Loucy (cell line): ENCODE measurements around the gene PRMT9.
A peak's percentile ranks its signal among the peaks of the same experiment; 100 is the strongest.

Experiments used
- H2AFZ ChIP-seq: fragments of 200-600 bp; sonication (generic); 2 replicates; pipeline ENCODE4 v1.6.0; 2016; ENCODE audit warnings: antibody characterized with exemption, mild to moderate bottlenecking, low read length, moderate library complexity
- H3F3A ChIP-seq: fragments of 200-600 bp; 2 replicates; pipeline ENCODE4 v1.6.0; 2016; ENCODE audit warnings: antibody characterized with exemption, low read depth, mild to moderate bottlenecking
- H3K27me3 ChIP-seq: fragments of 200-600 bp; sonication (generic); 2 replicates; pipeline ENCODE4 v1.6.1; 2014; ENCODE audit warnings: low read length, mild to moderate bottlenecking; ENCODE audit not compliant: insufficient read depth, poor library complexity, severe bottlenecking
- H3K36me3 ChIP-seq: fragments of 200-600 bp; sonication (generic); 2 replicates; pipeline ENCODE4 v1.6.1; 2016; ENCODE audit warnings: low read length; ENCODE audit not compliant: insufficient read depth
- H3K4me1 ChIP-seq: fragments of 200-600 bp; sonication (generic); 2 replicates; pipeline ENCODE4 v1.5.1; 2014; ENCODE audit warnings: low read length, mild to moderate bottlenecking; ENCODE audit not compliant: insufficient read depth, poor library complexity, severe bottlenecking
- H3K4me2 ChIP-seq: fragments of 200-600 bp; sonication (generic); 2 replicates; pipeline ENCODE4 v1.6.0; 2014; ENCODE audit warnings: antibody characterized with exemption, low read length, low read depth, mild to moderate bottlenecking; ENCODE audit not compliant: poor library complexity, severe bottlenecking
- H3K4me3 ChIP-seq: fragments of 200-600 bp; sonication (generic); 2 replicates; pipeline ENCODE4 v1.5.1; 2014; ENCODE audit warnings: low read length, mild to moderate bottlenecking, mixed read lengths; ENCODE audit not compliant: poor library complexity, severe bottlenecking
- H3K79me2 ChIP-seq: fragments of 200-600 bp; sonication (generic); 2 replicates; pipeline ENCODE4 v1.6.1; 2014; ENCODE audit warnings: low read length; ENCODE audit not compliant: insufficient read depth
- H3K9ac ChIP-seq: fragments of 200-600 bp; sonication (generic); 2 replicates; pipeline ENCODE4 v1.6.0; 2014; ENCODE audit warnings: mild to moderate bottlenecking, low read depth, low read length, moderate library complexity; ENCODE audit not compliant: poor library complexity, severe bottlenecking
- H3K9me2 ChIP-seq: fragments of 200-600 bp; sonication (generic); replicated peaks from 2 replicates; pipeline ENCODE4 v1.6.1; 2016; ENCODE audit warnings: low read depth, low read length, mixed read lengths
- H3K9me3 ChIP-seq: fragments of 200-600 bp; sonication (generic); 2 replicates; pipeline ENCODE4 v1.6.1; 2014; ENCODE audit warnings: mild to moderate bottlenecking, antibody characterized with exemption, low read length, low read depth; ENCODE audit not compliant: insufficient read depth
- H4K20me1 ChIP-seq: fragments of 200-600 bp; sonication (generic); 2 replicates; pipeline ENCODE4 v1.6.0; 2014; ENCODE audit warnings: antibody characterized with exemption, low read length, mild to moderate bottlenecking; ENCODE audit not compliant: insufficient read depth, poor library complexity, severe bottlenecking
- EZH2phosphoT487 ChIP-seq: fragments of 200-600 bp; IDR thresholded peaks from 2 replicates; pipeline ENCODE4 v1.6.1; 2018; ENCODE audit warnings: antibody characterized with exemption, mild to moderate bottlenecking, moderate library complexity, borderline replicate concordance
- TF ChIP-seq, protein P1 (sequence below): fragments of 200-600 bp; sonication (generic); conservative IDR thresholded peaks from 2 replicates; pipeline ENCODE4 v1.5.1; 2014; ENCODE audit warnings: mild to moderate bottlenecking, antibody characterized with exemption, low read length

The PRMT9 gene

DNA sequence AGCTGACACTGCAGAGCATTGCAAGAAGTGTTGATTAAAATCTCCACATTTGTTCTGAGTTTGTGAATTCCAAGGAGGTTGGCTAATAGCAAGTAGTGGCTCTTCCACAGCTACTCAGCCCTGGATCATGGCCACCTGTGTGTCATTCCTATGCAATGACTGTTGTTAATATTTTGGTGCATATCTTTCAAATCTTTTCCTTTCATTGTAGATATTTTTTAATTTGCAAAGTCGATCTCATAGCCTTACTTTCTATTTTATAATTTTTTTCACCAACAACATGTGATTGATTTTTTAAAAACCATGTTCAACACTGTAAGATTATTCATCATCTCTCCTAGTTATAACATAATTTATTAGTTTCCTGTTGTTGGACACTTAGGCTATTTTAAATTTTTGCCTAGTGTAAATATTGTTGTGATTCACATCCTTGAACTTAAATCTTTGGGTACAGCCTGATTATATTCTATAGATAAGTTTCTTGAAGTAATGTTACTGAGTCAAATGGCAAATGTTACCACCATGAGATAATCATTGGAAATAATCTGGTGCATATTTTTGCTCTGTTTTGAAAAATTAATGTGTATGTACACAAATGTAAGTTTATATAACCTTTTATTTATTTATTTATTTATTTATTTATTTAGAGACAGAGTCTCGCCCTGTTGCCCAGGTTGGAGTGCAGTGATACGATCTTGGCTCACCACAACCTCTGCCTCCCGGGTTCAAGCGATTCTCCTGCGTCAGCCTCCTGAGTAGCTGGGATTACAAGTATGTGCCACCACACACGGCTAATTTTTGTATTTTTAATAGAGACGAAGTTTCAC is 30.8 kb upstream of the PRMT9 start:
- H3K79me2 ChIP-seq: no peaks in the 10 kb centered on the region
- H3K4me2 ChIP-seq: no peak overlapping the region
- H3K27me3 ChIP-seq: no peaks in the 10 kb centered on the region

DNA sequence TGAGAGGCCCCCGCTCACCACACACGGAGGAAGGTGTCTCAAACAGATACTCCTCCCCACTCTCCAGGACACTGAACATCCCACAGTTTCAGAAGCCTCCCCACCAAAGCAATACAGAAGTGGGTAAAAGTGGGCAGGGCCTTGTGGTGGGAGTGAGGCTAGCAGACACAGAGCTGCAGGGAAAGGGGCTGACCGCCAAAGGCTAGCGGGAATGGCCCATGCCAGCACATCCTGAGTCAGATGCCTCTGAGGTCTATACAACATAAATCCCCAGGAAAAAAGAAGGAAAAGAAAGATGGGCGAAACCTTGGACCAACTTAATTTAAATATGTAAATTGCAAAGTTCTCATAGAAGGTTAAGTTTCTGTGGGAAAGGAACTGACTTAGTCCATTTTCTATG is 26.0 kb upstream of the PRMT9 start:
- H3K4me2 ChIP-seq: no peak overlapping the region
- H2AFZ ChIP-seq: peak overlapping the region; percentile 19; the same call in 1 of the 2 replicates
- no peaks in the 10 kb centered on the region for H3K27me3 ChIP-seq
- no peak for TF ChIP-seq EZH2phosphoT487
- TF ChIP-seq, protein P1, sequence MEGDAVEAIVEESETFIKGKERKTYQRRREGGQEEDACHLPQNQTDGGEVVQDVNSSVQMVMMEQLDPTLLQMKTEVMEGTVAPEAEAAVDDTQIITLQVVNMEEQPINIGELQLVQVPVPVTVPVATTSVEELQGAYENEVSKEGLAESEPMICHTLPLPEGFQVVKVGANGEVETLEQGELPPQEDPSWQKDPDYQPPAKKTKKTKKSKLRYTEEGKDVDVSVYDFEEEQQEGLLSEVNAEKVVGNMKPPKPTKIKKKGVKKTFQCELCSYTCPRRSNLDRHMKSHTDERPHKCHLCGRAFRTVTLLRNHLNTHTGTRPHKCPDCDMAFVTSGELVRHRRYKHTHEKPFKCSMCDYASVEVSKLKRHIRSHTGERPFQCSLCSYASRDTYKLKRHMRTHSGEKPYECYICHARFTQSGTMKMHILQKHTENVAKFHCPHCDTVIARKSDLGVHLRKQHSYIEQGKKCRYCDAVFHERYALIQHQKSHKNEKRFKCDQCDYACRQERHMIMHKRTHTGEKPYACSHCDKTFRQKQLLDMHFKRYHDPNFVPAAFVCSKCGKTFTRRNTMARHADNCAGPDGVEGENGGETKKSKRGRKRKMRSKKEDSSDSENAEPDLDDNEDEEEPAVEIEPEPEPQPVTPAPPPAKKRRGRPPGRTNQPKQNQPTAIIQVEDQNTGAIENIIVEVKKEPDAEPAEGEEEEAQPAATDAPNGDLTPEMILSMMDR: no peak
- no peaks in the 10 kb centered on the region for H3K4me1 ChIP-seq
- H4K20me1 ChIP-seq: no peaks in the 10 kb centered on the region
- H3K9me2 ChIP-seq: no peaks in the 10 kb centered on the region
- H3K4me3 ChIP-seq: no peak overlapping the region
- no peak overlapping the region for H3K9ac ChIP-seq
- no peaks in the 10 kb centered on the region for H3F3A ChIP-seq
- H3K79me2 ChIP-seq: no peaks in the 10 kb centered on the region
- H3K36me3 ChIP-seq: no peaks in the 10 kb centered on the region
- no peaks in the 10 kb centered on the region for H3K9me3 ChIP-seq

More for the DNA sequence above, 30.8 kb upstream of the PRMT9 start:
- H3K4me3 ChIP-seq: no peak overlapping the region
- no peak overlapping the region for H3K9ac ChIP-seq
- H2AFZ ChIP-seq: no peak overlapping the region
- H3K9me3 ChIP-seq: no peaks in the 10 kb centered on the region
- TF ChIP-seq EZH2phosphoT487: no peak
- TF ChIP-seq, protein P1: no peak
- no peaks in the 10 kb centered on the region for H3K9me2 ChIP-seq
- H3K36me3 ChIP-seq: no peaks in the 10 kb centered on the region
- H3F3A ChIP-seq: no peaks in the 10 kb centered on the region
- H4K20me1 ChIP-seq: no peaks in the 10 kb centered on the region
- no peaks in the 10 kb centered on the region for H3K4me1 ChIP-seq

DNA sequence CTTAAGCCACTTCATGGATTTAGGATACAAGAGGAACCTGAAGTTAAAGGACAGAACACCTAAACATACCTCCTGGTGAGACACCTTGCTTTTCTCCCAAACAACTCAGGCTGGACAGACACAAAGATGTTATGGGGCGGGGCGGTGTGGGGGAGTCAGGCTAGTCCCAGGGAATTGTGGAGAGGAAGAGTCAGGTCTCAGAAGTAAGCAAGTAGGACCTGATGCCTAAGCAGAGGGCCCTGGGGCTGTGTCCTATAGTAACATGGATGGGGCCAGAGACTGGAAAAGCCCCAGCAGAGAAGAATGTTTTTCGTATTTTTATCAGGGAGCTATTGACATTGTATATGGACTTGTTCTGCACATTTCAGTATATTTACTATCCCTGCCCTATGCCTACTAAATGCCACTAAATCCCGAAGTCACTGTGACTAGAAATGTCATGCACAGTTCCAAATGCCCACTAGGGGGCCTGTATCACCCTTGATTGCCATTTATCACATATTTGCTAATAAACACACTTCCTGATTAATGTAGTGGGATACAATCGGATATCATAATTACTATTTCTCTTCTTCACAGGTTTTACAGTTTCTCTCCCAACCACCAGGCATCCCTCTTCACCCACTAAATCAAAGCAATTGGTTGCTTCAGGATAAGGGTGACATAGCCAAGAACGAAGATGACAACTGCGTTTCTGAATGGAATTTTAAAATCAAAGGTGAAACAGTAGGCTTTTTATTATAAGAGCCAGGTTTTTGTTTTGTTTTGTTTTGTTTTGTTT is 24.1 kb upstream of the PRMT9 start:
- H3K4me1 ChIP-seq: no peaks in the 10 kb centered on the region
- no peak overlapping the region for H3K4me2 ChIP-seq
- H2AFZ ChIP-seq: 0 out of 2 replicates have a peak overlapping the region, but pooled peaks have one; percentile 47
- H3K36me3 ChIP-seq: no peaks in the 10 kb centered on the region
- no peaks in the 10 kb centered on the region for H3K9me2 ChIP-seq
- no peak overlapping the region for H3K4me3 ChIP-seq
- H4K20me1 ChIP-seq: no peaks in the 10 kb centered on the region
- H3K27me3 ChIP-seq: no peaks in the 10 kb centered on the region
- H3F3A ChIP-seq: no peaks in the 10 kb centered on the region
- H3K9ac ChIP-seq: no peak overlapping the region
- TF ChIP-seq EZH2phosphoT487: no peak
- TF ChIP-seq, protein P1: peak; percentile 98
- H3K9me3 ChIP-seq: no peaks in the 10 kb centered on the region
- H3K79me2 ChIP-seq: no peaks in the 10 kb centered on the region
